Muscle of leg (tissue), 16 donors: Measurements from ENCODE around the gene DDX42. TPM values are rescaled to one million over a fixed set of nuclear protein-coding genes. Genes with fewer than 3 reads are reported as not detected.

Experiments
- DNase-seq: peaks from one replicate; pipeline ENCODE4 v3.0.0; 2013
- H3K27ac ChIP-seq: one replicate; pipeline ENCODE4 v1.5.1; 2013; ENCODE audit warnings: mild to moderate bottlenecking, low read length, control low read depth
- H3K27me3 ChIP-seq: one replicate; pipeline ENCODE4 v1.6.1; 2013; ENCODE audit warnings: low read length; ENCODE audit not compliant: control insufficient read depth, insufficient read depth
- H3K36me3 ChIP-seq: one replicate; pipeline ENCODE4 v1.6.1; 2013; ENCODE audit warnings: low read length; ENCODE audit not compliant: control insufficient read depth, insufficient read depth
- H3K4me1 ChIP-seq: one replicate; pipeline ENCODE4 v1.6.1; 2013; ENCODE audit warnings: low read length; ENCODE audit not compliant: control insufficient read depth, insufficient read depth
- H3K4me3 ChIP-seq: one replicate; pipeline ENCODE4 v1.5.1; 2013; ENCODE audit warnings: low read length, control low read depth
- H3K9me3 ChIP-seq: replicated peaks from 2 replicates; pipeline ENCODE4 v1.6.1; 2013; ENCODE audit warnings: low read depth, low read length; ENCODE audit not compliant: control insufficient read depth
- WGBS: methylation state at CpG from one replicate; pipeline ENCODE4 v1.1.5; 2013; ENCODE audit warnings: missing lambda C conversion rate; ENCODE audit not compliant: insufficient coverage; 5-methylcytosine and 5-hydroxymethylcytosine counted together
- long read RNA-seq, 11 donors: transcript quantifications; one replicate each; lab custom pipeline, GENCODE V29; 2026
- polyA plus RNA-seq, 8 donors: library from polyadenylated mRNA; unstranded; fragments of 120-200 nt; gene quantifications; one replicate each; pipeline versions ENCODE4 v1.2.1 to v1.2.3, GENCODE V29; 2013; ENCODE audit warnings: inconsistent platforms in 1 of 8, low replicate concordance in 1 of 8; ENCODE audit not compliant: insufficient read length in 8 of 8, insufficient read depth in 1 of 8
- total RNA-seq: library from RNA; stranded (reverse); fragments of 120-200 nt; gene quantifications from one replicate; pipeline ENCODE4 v1.2.4, GENCODE V29; 2013

The DDX42 gene, protein sequence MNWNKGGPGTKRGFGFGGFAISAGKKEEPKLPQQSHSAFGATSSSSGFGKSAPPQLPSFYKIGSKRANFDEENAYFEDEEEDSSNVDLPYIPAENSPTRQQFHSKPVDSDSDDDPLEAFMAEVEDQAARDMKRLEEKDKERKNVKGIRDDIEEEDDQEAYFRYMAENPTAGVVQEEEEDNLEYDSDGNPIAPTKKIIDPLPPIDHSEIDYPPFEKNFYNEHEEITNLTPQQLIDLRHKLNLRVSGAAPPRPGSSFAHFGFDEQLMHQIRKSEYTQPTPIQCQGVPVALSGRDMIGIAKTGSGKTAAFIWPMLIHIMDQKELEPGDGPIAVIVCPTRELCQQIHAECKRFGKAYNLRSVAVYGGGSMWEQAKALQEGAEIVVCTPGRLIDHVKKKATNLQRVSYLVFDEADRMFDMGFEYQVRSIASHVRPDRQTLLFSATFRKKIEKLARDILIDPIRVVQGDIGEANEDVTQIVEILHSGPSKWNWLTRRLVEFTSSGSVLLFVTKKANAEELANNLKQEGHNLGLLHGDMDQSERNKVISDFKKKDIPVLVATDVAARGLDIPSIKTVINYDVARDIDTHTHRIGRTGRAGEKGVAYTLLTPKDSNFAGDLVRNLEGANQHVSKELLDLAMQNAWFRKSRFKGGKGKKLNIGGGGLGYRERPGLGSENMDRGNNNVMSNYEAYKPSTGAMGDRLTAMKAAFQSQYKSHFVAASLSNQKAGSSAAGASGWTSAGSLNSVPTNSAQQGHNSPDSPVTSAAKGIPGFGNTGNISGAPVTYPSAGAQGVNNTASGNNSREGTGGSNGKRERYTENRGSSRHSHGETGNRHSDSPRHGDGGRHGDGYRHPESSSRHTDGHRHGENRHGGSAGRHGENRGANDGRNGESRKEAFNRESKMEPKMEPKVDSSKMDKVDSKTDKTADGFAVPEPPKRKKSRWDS
- total RNA-seq, result 61.8 TPM
- 100 to 1,000 TPM in 4 of 8 donors, 10 to 100 TPM in 4; 85.6 to 110 (median 96.5) TPM for polyA plus RNA-seq
- long read RNA-seq, donor 1, full-length matches to known transcripts, result 24 of 56 reads
- long read RNA-seq, donor 1, partial matches to known transcripts, result 32 of 56 reads
- long read RNA-seq, donor 1, other reads (novel, unspliced or antisense), result 0 of 56 reads
- long read RNA-seq, donor 2, partial matches to known transcripts, result 0 of 2 reads
- long read RNA-seq, donor 2, other reads (novel, unspliced or antisense), result 0 of 2 reads
- long read RNA-seq, donor 3, transcript DDX42-214 (1 exons, 2,244 nt), result major isoform, 34 of 39 reads
- long read RNA-seq, donor 3, partial matches to known transcripts, result 0 of 39 reads
- long read RNA-seq, donor 3, other reads (novel, unspliced or antisense), result 0 of 39 reads
- long read RNA-seq, donor 4, full-length matches to known transcripts, result 23 of 23 reads
- long read RNA-seq, donor 4, partial matches to known transcripts, result 0 of 23 reads
- long read RNA-seq, donor 4, other reads (novel, unspliced or antisense), result 0 of 23 reads
- long read RNA-seq, donor 5, full-length matches to known transcripts, result 87 of 98 reads
- long read RNA-seq, donor 5, partial matches to known transcripts, result 11 of 98 reads
- long read RNA-seq, donor 5, other reads (novel, unspliced or antisense), result 0 of 98 reads
- long read RNA-seq, donor 6, full-length matches to known transcripts, result 62 of 62 reads
- long read RNA-seq, donor 6, partial matches to known transcripts, result 0 of 62 reads
- long read RNA-seq, donor 6, other reads (novel, unspliced or antisense), result 0 of 62 reads
- long read RNA-seq, donor 7, transcript DDX42-214 (1 exons, 2,244 nt), result major isoform, 48 of 52 reads
- long read RNA-seq, donor 7, partial matches to known transcripts, result 0 of 52 reads
- long read RNA-seq, donor 7, other reads (novel, unspliced or antisense), result 0 of 52 reads
- long read RNA-seq, donor 8, full-length matches to known transcripts, result 45 of 45 reads
- long read RNA-seq, donor 8, partial matches to known transcripts, result 0 of 45 reads
- long read RNA-seq, donor 8, other reads (novel, unspliced or antisense), result 0 of 45 reads
- long read RNA-seq, donor 9, transcript DDX42-214 (1 exons, 2,244 nt), result major isoform, 58 of 59 reads
- long read RNA-seq, donor 9, partial matches to known transcripts, result 0 of 59 reads
- long read RNA-seq, donor 9, other reads (novel, unspliced or antisense), result 0 of 59 reads
- long read RNA-seq, donor 10, full-length matches to known transcripts, result 66 of 66 reads
- long read RNA-seq, donor 10, partial matches to known transcripts, result 0 of 66 reads
- long read RNA-seq, donor 10, other reads (novel, unspliced or antisense), result 0 of 66 reads
- long read RNA-seq, donor 11, transcript DDX42-214 (1 exons, 2,244 nt), result major isoform, 48 of 54 reads
- long read RNA-seq, donor 11, partial matches to known transcripts, result 0 of 54 reads
- long read RNA-seq, donor 11, other reads (novel, unspliced or antisense), result 0 of 54 reads

- H3K27ac ChIP-seq, result peak within 1 kb of the TSS; percentile 100
- under 1% methylated on average over 36 of the region's 67 CpGs for WGBS
- H3K9me3 ChIP-seq, result no peaks in the 10 kb centered on the region
- peaks cover 20% of the 10 kb centered on the region for H3K36me3 ChIP-seq
- H3K4me1 ChIP-seq, result peaks cover 11% of the 10 kb centered on the region
- peak; percentile 75 for DNase-seq
- no peaks in the 10 kb centered on the region for H3K27me3 ChIP-seq
- H3K4me3 ChIP-seq, result peak within 1 kb of the TSS; percentile 86
These were observed at the start of gene DDX42 for GRCh38 chr17:63774141-63774968. Gene DDX42, plus strand, starts transcription at chr17:63774170. Its CDS starts 12,880 bp downstream, at chr17:63787050.

DNA sequence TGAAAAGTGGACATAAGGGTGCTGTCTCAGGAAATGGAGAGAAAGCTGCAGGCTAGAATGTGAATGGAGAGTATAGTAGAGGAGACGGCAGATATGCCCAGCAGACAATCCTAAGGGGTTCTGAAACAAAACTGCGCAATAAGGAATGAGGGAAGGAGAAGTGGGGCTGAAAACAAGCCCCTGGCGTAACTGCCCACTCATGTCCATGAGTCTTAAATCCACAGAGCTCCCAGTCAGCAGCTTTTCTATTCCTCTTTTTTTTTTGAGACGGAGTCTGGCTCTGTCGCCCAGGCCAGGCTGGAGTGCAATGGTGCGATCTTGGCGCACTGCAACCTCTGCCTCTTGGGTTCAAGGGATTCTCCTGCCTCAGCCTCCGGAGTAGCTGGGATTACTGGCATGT is 38.3 kb upstream of the DDX42 start:
- H3K27ac ChIP-seq, result no peak overlapping the region
- H3K4me3 ChIP-seq, result no peak overlapping the region
- peaks cover 7% of the 10 kb centered on the region for H3K4me1 ChIP-seq
- no peak for DNase-seq
- WGBS, result 89% methylated on average over 7 of the region's 8 CpGs
- H3K36me3 ChIP-seq, result no peaks in the 10 kb centered on the region
- H3K27me3 ChIP-seq, result no peaks in the 10 kb centered on the region
- H3K9me3 ChIP-seq, result no peaks in the 10 kb centered on the region

DNA sequence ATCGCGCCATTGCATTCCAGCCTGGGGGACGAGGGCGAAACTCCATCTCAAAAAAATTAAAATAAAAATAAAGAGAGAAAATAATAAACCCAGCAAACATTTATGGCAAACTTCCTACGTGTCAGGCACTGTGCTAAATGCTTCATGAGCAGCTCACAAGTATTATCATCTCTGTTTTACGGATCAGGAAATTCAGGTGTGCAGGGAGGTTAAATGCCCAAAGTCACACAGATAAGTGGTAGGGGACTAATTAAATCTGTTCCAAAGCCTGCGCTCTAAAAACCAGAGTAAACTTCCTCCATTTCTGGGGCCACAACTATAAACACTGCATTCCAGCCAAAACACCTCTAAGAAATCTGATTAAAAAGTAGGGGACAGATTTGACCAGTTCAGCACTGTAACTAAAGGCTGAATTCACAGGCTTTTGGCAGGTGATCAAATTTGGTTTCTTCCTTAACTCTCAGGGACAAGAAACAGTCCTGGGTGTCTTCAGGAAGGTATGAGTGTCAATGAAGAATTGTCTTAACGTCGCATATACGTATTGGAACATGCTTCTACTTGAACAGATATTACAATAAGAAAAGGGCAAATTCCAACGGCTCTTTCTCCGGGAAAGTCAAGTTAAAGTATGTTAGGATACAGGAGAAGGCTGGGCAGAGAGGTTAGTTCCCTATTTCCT is 33.4 kb upstream of the DDX42 start:
- Histone ChIP-seq H3K27me3 (no peaks in the 10 kb centered on the region), H3K4me3 (peak overlapping the region; percentile 85), H3K27ac (peak overlapping the region; percentile 96), H3K9me3 (no peaks in the 10 kb centered on the region), H3K36me3 (no peaks in the 10 kb centered on the region), H3K4me1 (peaks cover 12% of the 10 kb centered on the region)
- WGBS, result no CpG with 5 or more reads among the region's 12 CpGs
- DNase-seq, result peak; percentile 38

DNA sequence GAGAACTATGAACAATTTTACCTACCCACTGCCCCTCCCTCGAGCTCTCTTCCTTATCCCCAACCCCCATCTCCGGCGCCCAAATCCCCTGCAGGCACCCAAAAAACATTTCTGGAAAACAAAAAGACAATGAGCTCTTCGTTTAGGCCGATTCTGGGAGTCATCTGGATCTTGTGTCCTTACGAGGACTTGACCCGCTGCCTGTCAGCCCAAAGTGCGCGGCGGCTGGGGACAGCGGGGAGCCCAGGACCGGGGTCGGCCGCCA is 32.9 kb upstream of the DDX42 start:
- DNase-seq, result no peak
- WGBS, result 1% methylated on average over 13 of the region's 14 CpGs
- Histone ChIP-seq H3K4me3 (peak overlapping the region; percentile 85), H3K27ac (peak overlapping the region; percentile 96), H3K27me3 (no peaks in the 10 kb centered on the region), H3K9me3 (no peaks in the 10 kb centered on the region), H3K36me3 (no peaks in the 10 kb centered on the region), H3K4me1 (peaks cover 12% of the 10 kb centered on the region)

GRCh38 chr17:63741408-63742173 is 32.4 kb upstream of the DDX42 start, which contains the start of gene STRADA:
Gene STRADA, minus strand, starts transcription at chr17:63741799. Its CDS starts 13,430 bp downstream, at chr17:63728369.
- H3K36me3 ChIP-seq, result peaks cover under 1% of the 10 kb centered on the region
- H3K27ac ChIP-seq, result peak within 1 kb of the TSS; percentile 98
- H3K27me3 ChIP-seq, result no peaks in the 10 kb centered on the region
- whole genome bisulfite sequencing, result under 1% methylated on average over 59 of the region's 61 CpGs
- H3K9me3 ChIP-seq, result no peaks in the 10 kb centered on the region
- peak within 1 kb of the TSS; percentile 85 for H3K4me3 ChIP-seq
- H3K4me1 ChIP-seq, result peaks cover 12% of the 10 kb centered on the region
- DNase-seq, result peak; percentile 99

GRCh38 chr17:63751806-63752205 is 22.2 kb upstream of the DDX42 start:
- H3K4me1 ChIP-seq, result no peaks in the 10 kb centered on the region
- H3K27me3 ChIP-seq, result no peaks in the 10 kb centered on the region
- peaks cover 59% of the 10 kb centered on the region for H3K36me3 ChIP-seq
- no peak overlapping the region for H3K4me3 ChIP-seq
- 86% methylated on average over 7 of the region's 8 CpGs for WGBS
- no peaks in the 10 kb centered on the region for H3K9me3 ChIP-seq
- DNase-seq, result peak; percentile 38
- H3K27ac ChIP-seq, result no peak overlapping the region

DNA sequence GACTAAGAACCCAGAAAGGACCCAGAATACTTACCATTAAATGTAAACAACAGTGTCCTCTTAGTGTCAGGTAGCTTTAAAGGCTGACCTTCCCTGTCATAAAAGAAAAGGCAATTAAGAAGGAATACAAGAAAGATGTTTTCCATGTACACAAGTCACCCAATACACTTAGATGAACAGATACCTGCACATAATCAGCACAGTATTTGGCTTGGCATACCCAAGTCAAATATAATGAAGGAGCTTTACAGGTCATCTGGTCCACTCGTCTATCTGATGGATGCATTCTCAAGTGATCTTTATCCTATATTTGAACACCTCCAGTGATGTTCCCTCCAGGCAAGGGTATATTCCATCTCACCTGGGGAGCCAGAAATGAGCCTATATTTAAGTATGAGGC is 21.3 kb upstream of the DDX42 start:
- no CpG with 5 or more reads among the region's 1 CpG for WGBS
- Histone ChIP-seq H3K9me3 (no peaks in the 10 kb centered on the region), H3K4me3 (no peak overlapping the region), H3K36me3 (peaks cover 65% of the 10 kb centered on the region), H3K27me3 (no peaks in the 10 kb centered on the region), H3K4me1 (no peaks in the 10 kb centered on the region), H3K27ac (no peak overlapping the region)
- no peak for DNase-seq
